Measurements from ENCODE around the gene GABRR2. TPM values are rescaled to one million over a fixed set of nuclear protein-coding genes. Genes with fewer than 3 reads are reported as not detected.

The GABRR2 gene
- total RNA-seq: 0.13 TPM in 1 of 2 replicates, not detected in the other

DNA sequence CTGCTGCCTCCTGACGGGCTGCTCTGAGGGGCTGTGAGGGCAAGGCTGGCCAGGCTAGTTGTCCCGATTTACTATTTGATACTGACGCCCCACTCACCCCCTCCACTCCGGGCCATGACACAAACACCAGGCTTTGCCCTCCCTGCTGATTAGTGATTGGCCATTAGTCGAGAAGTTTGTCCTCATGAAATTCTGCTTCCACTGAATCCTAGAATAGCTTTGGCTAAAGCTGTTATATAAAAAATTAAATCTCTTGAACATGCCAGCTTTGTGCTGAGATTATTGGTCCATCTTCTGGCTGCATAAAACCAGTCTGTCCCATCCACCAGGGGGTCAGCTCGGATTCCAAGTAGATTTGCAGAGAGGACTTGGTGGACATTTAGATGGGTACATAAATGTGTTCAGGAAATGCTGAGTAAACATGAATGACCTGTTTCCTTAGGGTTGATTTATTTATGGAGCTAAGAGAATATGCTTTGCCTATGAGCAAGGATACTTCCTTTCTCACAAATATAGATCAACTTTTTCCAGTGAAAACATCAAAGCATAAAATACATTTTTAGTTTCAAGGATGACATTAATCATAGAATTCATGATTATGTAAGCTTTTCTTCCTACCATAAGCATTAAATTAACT, at the start of gene GABRR2:
Gene GABRR2, minus strand, starts transcription at position 51 of the 637 bp plus-strand sequence. CDS start 134 bp downstream, outside the sequence.

DNA sequence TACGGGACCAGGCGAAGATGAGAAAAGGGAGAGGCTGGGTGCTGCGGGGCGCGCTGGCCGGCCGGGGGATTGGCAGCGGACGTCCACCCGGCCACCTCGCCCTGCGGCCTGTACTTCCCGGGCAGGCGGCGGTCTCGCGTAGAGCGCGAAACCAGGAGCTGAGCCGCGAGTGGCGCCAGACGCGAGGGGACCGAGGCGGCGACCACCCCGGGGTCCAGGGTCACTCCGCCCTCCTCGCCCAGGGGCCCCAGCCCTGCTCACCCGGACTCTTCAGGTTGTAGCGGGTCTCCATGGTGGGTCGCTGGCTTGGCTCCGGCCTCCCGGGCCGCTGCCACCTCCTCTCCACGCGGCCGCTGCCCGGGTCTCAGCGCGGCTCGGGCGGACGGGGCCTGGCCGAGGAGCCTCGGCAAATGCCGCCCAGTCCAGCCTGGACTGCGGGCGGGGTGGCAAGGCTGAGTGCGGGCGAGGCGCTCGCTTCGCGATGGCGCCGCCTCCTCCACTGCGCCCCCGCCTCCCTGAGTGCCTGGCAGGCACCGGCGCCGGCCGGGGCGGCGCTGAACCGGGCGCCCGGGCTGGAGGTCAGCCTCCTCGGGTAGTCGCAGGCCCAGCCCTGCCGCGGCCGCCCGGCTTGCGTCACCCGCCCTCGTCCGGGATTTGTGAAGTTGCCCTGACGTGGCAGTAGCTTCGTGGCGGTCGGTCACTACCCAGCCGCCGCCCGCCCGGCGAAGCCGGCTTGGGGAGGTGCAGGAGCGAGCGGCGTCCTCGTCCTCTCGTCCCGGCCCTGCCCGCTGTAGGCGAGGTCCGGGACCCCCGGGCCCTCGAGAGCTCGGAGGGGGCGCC, 37.4 kb upstream of the GABRR2 start, which contains the start of gene UBE2J1:
Gene UBE2J1, minus strand, starts transcription at position 445 of the 840 bp plus-strand sequence. Its CDS starts 153 bp downstream, at position 292.

DNA sequence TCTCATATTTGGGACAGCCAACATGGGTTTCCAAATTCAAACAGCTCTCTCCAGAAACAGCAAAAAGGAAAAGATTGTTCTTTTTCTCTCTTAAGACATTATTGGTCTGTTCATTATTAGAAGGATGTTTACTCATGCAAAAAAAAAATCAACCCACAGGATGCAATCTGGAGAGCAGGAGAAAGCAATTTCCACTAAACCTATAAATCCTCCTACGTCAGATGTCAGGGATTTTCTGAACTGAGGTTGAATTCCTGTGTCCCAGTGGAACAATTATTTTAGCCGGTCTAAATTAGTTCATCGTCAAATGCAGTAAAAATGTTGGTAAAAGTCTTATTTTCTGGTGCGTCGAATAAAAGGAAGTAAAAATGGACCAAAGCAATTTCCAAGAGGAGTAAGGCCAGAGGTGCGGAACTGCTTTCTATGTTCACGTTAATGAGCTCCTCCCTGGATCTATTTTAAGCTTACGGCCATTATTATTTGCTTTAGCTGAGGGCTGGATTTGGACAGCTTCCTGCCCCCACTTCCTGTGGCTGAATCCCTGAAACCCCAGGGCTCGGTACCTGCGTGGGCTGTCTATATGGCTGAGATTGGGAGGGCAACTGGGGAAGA, 97.7 kb downstream of the GABRR2 start, which contains the start of gene GABRR1:
Gene GABRR1, minus strand, starts transcription at position 60 of the 612 bp plus-strand sequence. Its CDS starts 36 bp downstream, at position 24.

Other genes with a start within 250 kb of the GABRR2 start
- gene PNRC1, start 234.5 kb downstream of the GABRR2 start, total RNA-seq: 14.8 and 56.0 TPM in 2 replicates
- gene SRSF12, start 197.2 kb downstream of the GABRR2 start, total RNA-seq: 2.9 and 4.2 TPM in 2 replicates
- gene PM20D2, start 169.2 kb downstream of the GABRR2 start, total RNA-seq: 7.9 and 12.9 TPM in 2 replicates
- not detected in 2 replicates for gene GABRR1, start 97.9 kb downstream of the GABRR2 start, total RNA-seq
- 26.9 and 35.0 TPM in 2 replicates for gene UBE2J1, start 37.4 kb upstream of the GABRR2 start, total RNA-seq
- 2.8 and 4.7 TPM in 2 replicates for gene RRAGD, start 97.0 kb upstream of the GABRR2 start, total RNA-seq
- gene ANKRD6, start 117.9 kb upstream of the GABRR2 start, total RNA-seq: 2.9 and 3.5 TPM in 2 replicates

Data from mesangial cell (primary cell).